ENCODE data around the gene APOL3. TPM values are rescaled to one million over a fixed set of nuclear protein-coding genes. Genes with fewer than 3 reads are reported as not detected.
"Not testable (repeated sequence)": the region's sequence is repeated elsewhere in the genome, so short reads cannot be mapped to it uniquely, and the experiment has no call there.

The APOL3 gene
- total RNA-seq, 1 donor from 2014 or later = 176 TPM

- DNase-seq (ENCODE audit: low read depth in 2 of 2) = no peak
Measured at GRCh38 chr22:36104435-36104834, 56.1 kb downstream of the APOL3 start.

GRCh38 chr22:36103891-36104290 is 56.7 kb downstream of the APOL3 start:
- DNase-seq (ENCODE audit: low read depth in 2 of 2) = no peak

DNA sequence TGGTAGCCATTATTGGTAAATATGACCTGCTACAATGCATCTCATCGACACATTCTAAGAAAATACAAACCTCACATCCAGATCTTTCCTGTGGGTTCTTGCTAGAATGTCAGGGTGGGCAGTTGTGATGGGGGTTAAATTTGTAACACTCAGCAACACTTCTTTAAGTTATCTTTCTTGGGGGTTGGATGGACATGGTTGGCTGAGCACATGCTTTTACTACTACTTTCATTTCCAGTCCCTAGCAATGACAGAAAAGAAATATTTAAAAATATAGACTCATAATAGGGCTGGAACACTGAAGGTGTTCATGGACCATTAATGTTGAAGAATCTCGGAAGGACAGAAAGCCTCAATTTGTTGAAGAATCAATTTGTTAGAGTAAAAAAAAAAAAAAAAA is 57.6 kb downstream of the APOL3 start:
- DNase-seq (ENCODE audit: low read depth in 2 of 2) = no peak

DNA sequence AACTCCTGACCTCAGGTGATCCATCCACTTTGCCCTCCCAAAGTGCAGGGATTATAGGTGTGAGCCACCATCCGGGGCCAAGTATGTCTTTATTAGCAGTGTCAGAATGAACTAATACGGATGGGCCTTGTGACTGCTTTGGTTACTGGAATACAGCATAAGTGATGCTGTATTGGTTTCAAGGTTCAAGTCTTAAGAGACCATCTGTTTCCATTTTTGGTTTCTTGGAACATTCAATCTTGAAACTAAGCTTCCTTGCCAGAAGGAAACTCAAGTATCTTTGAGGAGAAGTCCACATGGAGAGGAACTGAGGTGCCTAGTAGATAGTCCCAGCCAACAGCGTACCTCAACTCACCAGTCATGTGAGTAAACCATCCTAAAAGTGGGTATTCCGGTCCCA is 58.8 kb downstream of the APOL3 start:
- DNase-seq (ENCODE audit: low read depth in 2 of 2) = no peak

DNA sequence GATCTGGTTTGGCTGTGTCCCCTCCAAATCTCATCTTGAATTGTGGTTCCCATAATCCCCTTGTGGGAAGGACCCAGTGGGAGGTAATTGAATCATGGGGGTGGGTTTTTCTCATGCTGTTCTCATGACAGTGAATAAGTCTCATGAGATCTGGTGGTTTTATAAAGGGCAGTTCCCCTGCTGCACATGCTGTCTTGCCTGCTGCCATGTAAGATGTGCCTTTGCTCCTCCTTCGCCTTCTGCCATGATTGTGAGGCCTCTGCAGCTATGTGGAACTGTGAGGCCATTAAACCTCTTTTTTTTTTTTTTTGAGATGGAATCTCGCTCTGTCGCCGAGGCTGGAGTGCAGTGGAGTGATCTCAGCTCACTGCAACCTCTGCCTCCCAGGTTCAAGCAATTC is 59.6 kb downstream of the APOL3 start:
- DNase-seq (ENCODE audit: low read depth in 2 of 2) = not testable (repeated sequence)

DNA sequence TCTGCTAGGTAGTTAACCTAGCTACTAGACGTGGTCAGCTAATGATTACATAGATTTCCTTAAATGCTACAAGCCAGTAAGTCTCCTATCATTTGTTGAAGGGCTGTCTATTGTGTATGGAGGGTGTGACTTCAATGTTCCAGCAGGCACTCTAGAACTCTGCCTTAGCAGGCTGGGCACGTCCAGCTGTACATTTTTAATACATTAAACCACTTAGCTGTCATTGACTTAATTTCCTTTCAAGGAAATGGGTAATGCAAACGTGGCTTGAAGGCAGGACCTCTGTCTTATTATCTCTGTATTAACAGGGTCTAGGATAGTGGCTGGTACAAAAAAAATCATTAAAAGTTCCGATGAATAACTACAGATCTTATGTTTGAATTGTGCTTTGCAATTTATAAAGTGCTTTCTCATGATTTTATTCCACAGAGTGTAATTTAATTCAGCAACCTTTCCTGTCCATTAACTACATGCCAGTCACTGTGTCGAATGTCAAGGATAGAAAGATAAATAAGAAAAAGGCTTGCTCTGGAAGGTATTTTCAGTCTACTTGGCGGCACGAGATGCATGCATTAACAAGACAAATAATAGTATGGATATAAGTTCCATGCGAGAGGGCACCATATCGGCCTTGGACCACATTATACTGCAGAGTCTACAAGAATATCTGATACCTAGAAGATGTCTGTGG is 60.3 kb downstream of the APOL3 start:
- no peak for DNase-seq (ENCODE audit: low read depth in 2 of 2)

GRCh38 chr22:36099561-36099960 is 61.0 kb downstream of the APOL3 start:
- DNase-seq (ENCODE audit: low read depth in 2 of 2) = not testable (repeated sequence)

DNA sequence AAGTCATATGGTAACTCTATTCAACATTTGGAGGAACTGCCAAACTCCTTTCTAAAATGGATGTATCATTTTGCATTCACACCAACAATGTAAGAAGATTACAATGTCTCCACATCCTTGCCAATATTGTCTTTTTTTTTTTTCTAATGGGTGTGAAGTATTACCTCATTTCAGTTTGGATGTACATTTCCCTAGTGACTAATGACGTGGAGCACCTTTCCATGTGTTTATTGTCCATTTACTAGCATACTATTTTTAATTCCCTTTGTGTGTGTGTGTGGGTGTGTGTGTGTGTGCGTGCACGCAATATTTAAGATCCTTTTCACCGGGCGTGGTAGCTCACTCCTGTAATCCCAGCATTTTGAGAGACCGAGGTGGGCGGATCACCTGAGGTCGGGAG is 62.7 kb downstream of the APOL3 start:
- DNase-seq (ENCODE audit: low read depth in 2 of 2) = peak in 1 of 2 donors; percentile 35

- not testable (repeated sequence) for DNase-seq (ENCODE audit: low read depth in 2 of 2)
Measured at GRCh38 chr22:36090772-36091171, 69.8 kb downstream of the APOL3 start.

Other genes with a start within 250 kb of the APOL3 start
- gene RBFOX2, start 131.9 kb downstream of the APOL3 start, total RNA-seq = 83.1 and 89.4 TPM in 2 replicates
- gene APOL4, start 41.1 kb upstream of the APOL3 start, total RNA-seq = 2.0 and 5.0 TPM in 2 replicates
- 39.4 and 42.5 TPM in 2 replicates for gene APOL2, start 78.8 kb upstream of the APOL3 start, total RNA-seq
- gene APOL1, start 92.4 kb upstream of the APOL3 start, total RNA-seq = 5.8 and 12.2 TPM in 2 replicates
- gene MYH9, start 227.2 kb upstream of the APOL3 start, total RNA-seq = 409 and 410 TPM in 2 replicates

Data from lung microvascular endothelial cell (primary cell).